Activated T-cell treated with anti-CD3 and anti-CD28 coated beads for 48 hours (primary cell): ENCODE measurements around the gene POLR2J.

Experiments used
- DNase-seq: peaks from one replicate; pipeline ENCODE4 v3.0.0-alpha.2; 2020; ENCODE audit warnings: low read depth

POLR2J gene

GRCh38 chr7:102439963-102440795 lies 38.5 kb downstream of the POLR2J start:
- no peak for DNase-seq

- DNase-seq, result no peak
Observed at GRCh38 chr7:102436118-102436517, 42.6 kb downstream of the POLR2J start.

GRCh38 chr7:102434039-102434486 lies 44.7 kb downstream of the POLR2J start:
- no peak for DNase-seq

DNA sequence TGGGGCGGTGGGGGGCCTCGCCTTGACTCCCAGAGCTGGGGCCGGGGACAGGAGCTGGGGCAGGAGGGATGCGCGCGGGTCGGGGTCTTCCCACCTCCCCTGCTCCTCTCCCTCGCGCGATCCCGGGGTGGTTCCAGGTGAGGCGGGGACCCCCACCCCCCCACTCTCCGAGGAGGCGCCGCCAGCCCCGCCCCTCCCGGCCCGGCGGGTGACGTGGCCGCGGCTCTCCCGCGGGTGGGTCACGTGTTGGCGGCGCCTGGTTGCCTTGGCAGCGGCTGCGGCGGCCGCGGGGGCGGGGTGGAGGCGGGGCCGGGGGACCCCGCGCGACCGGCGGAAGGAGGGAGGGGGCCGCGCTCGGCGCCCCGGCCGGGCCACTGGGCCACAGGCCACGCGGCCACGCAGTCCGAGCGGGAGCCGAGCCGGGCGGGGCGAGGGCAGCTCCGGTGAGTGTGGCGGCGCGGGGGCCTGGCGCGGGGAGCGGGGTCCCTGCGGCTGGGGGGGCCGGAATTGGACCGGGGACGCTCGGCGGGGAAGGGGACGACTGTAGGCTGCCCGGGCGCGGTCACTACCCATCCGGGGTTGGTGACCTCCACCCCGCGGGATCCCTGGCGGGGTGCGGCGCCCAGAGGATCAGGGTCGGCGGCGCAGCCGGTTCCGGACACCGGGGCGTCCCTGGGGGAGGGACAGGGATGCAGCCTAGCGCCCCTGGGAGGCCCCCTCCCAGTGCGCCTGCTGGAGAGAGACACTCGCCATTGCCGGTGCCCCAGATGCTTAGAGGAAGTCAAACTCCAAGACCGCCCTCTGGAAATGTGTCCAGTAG lies 45.3 kb downstream of the POLR2J start, which contains the start of gene ORAI2:
TSS of gene ORAI2 (plus strand) at position 357 of the 820 bp plus-strand sequence. CDS start 5,382 bp downstream, outside the sequence.
- DNase-seq, result peak; percentile 83

DNA sequence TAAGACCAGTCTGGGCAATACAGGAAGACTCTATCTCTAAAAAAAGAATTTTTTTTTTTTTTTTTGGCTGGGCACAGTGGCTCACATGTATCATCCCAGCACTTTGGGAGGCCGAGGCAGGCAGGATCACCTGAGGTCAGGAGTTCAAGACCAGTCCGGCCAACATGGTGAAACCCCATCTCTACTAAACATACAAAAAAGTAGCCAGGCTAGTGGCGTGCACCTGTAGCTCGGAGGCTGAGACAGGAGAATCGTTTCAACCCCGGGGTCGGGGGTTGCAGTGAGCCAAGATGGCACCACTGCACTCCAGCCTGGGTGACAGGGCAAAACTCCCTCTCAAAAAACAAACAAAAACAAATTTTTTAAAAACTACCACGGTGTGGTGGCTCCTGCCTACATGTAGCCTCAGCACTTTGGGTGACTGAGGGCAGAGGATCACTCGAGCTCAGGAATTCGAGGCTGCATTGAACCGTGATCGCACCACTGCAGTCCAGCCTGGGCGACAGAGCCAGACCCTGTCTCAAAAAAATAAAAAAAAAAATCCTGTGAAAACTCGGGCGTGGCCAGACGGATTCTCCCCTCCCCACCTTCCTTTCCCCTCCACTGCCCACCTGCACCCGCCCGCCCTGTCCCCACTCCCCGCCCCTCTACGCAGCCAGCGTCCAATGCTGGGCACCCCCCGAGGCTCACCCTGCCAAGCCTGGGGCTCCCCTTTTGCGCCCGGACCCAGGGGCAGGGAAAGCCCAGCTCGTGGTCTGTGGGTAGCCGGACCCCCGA lies 46.1 kb downstream of the POLR2J start:
- no peak for DNase-seq

DNA sequence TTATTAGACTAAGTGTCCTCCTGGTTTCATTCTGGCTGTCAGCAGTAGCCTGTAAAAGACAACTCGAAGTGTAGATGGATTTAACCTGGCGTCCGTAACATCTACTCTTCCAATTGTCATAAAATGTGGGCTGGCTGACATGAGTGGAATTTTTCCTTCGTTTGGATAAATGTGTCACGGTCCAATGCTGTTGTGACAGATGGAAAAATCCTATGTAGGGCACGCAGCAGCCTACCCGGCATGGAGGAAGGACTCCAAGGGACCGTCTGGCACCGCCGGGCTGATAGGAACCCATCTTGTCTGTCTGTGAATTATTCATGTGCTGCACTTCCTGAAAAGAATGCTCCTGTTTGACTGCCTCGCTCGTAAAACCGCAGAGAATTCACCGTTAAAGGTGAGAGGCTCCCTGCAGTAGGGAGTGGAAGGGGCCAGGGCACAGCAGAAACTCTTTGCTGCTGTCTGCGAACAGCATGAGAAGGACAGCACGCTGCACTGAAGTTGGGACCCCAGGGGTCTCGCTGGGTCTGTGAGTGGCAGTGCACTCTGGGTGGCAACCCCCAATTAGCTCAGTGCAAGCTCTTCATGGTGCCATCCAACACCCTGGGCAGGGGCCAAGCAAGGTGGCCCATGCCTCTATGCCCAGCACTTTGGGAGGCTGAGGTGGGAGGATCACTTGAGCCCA lies 47.0 kb downstream of the POLR2J start:
- DNase-seq, result no peak

DNA sequence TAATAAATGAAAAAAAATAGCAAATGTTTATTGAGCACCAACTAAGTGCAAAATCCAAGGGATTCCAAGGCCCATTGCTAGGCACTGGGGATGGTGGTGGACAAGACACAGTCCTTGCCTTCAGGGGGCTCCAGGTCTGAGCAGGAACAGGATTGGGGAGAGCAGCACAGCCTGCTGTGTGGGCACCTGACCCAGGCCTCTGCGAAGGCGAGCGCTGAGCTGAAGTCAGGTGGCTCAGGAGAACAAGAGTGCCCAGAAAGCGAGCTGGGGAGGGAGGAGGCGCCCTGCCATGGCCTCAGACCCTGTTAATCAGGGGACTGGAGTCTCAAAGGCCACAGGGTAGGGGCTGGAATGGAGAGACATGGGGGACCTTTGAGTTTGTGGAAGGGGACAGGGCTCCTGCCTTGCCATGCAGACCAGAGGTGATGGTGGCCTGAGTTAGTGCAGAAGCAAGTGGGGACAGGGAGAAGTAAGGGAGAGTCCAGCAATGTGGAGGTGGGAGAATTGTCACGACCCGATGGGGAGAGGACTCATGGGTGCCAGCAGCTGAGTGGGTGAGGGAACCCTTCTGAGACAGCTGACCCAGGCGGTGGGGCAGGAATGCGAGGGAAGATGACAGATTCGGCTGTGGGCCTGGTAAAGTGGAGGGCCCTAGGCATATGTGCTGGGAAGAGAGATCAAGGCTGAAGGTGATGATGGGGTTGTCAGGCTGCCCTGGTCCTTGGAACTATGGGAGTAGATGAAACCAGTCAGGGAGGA lies 49.4 kb downstream of the POLR2J start:
- no peak for DNase-seq

DNA sequence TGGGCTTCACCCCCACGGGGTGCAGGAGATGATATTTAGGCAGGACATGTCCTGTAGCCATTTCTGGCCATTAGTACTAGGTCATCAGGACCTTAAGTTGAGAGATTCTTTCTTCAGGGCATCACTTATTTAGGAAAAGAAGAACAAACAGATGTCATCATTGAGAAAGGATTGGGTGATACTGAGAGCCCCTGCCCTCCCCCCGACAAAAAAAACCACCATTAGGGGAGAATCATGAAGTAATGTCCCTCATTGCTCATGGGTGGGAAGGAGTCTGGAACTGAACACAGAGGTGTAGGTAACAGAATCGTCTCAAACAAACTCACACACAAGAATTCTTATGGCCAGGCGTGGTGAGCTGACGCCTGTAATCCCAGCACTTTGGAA lies 51.7 kb downstream of the POLR2J start:
- DNase-seq, result no peak

DNA sequence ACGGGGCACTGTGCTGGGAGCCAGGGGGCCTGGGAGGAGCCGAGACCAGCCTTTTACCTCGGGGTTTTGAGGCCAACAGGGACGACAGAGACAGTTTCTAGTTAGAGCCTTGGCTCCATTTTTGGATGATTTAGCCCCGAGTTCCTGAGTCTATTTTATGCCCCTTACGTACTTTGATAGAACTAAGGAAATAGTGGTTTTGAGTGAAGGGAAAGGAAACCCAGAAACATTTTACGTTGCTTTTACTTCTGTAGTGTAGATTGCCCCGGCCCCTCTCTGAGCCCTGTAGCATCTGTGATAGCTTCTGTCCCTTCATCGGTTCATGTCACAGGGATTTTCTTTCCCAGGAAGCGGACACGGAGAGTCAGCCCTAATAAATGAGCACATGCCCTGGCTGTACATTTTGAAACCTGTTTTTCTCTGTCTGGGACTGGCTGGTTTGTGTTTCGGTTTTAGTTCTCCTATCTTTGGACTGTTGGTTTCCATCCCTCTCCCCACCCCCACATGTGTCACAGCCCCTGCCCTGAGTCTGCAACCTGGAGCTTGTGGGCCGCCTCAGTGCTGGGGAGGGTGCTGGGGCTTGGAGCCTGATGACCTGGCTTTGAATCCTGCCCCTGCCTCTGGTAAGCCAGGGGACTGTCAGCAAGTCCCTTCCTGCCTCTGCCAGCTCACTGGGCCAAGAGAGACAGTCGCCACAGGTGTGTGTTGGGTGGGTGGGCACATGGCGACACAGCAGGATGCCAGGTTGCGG lies 52.3 kb downstream of the POLR2J start:
- DNase-seq, result peak; percentile 72

GRCh38 chr7:102425639-102426267 lies 53.0 kb downstream of the POLR2J start:
- peak; percentile 72 for DNase-seq

- no peak for DNase-seq
Observed at GRCh38 chr7:102424787-102425218, 53.9 kb downstream of the POLR2J start.

GRCh38 chr7:102424129-102424551 lies 54.6 kb downstream of the POLR2J start:
- DNase-seq, result no peak
